ENCODE data around the gene ACER3.

GRCh38 chr11:76845069-76845468, 15.6 kb upstream of the ACER3 start:
- TF ChIP-seq, protein P1, sequence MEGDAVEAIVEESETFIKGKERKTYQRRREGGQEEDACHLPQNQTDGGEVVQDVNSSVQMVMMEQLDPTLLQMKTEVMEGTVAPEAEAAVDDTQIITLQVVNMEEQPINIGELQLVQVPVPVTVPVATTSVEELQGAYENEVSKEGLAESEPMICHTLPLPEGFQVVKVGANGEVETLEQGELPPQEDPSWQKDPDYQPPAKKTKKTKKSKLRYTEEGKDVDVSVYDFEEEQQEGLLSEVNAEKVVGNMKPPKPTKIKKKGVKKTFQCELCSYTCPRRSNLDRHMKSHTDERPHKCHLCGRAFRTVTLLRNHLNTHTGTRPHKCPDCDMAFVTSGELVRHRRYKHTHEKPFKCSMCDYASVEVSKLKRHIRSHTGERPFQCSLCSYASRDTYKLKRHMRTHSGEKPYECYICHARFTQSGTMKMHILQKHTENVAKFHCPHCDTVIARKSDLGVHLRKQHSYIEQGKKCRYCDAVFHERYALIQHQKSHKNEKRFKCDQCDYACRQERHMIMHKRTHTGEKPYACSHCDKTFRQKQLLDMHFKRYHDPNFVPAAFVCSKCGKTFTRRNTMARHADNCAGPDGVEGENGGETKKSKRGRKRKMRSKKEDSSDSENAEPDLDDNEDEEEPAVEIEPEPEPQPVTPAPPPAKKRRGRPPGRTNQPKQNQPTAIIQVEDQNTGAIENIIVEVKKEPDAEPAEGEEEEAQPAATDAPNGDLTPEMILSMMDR (IDR thresholded peaks at IDR 0.05; ENCODE audit: low read depth, low read length), result no peak
- TF ChIP-seq EZH2phosphoT487 (IDR thresholded peaks at IDR 0.05; ENCODE audit: low read depth), result no peak
